ENCODE measurements around the gene SLC27A6.

The SLC27A6 gene

DNA sequence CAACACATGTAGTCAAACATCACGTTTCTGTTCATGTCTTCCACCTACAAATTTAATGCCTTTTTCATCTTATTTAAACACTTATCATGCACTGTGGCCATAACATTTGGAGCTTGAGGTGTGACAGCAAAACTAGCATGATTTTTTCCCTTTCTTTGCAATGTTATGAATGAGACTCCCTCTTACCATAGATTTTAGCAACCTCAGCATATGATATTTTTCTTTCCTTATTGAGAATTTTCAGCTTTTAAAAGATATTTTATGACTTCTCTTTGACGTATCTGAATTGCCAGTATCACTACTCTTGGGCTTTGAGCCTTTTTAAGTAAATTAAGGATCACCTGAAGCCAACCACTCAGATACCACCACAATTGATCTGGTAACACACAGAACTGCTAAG lies 96.6 kb downstream of the SLC27A6 start:
- in situ Hi-C loops (cut with MboI; ENCODE audit: low sequenced_read_pairs), result no loop called here

DNA sequence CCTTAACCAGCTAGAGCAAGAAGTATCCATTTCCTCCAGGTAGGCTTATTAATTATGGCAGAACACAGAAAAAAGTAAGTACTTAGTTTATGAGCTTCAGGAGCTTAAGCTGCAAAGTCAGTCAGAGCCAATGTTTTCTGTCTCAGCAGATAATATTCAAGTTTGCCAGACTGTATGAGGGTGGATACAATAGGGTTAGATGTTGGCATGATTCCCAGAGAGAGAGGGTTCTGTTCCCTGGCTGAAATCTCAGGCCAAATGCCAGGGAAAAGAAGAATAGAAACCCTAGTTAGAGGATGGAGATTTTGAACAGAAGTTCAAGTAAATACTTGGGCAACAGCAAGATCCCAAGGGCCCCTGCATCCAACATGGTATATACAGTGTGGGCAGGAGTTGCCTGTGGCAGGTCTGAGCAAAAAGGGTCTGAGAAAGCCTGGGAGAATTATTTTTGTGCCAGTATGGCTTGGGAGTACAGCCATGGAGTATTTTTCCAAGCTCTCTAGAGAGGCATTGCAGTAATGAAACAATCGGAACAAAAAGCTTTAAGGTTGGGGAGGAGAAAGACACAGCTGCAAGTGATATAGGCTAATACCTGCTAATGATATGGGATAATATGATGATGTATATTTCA lies 98.3 kb downstream of the SLC27A6 start:
- in situ Hi-C loops (cut with MboI; ENCODE audit: low sequenced_read_pairs), result no loop called here

DNA sequence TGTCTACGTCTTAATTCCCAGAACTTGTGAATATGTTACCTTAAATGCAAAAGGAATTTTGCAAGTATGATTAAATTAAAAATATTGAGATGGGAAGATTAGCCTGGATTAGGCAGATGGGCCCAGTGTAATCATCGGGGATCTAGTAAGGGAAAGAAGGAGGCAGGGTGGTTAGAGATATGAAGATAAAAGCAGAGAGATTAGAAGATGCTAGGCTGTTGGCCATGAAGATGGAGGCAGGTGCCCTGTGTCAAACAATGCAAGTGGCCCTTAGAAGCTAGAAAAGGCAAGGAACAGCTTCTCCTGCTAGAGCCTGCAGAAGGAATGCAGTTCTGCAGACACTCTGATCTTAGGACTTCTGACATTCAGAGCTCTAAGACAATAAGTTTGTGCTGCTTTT lies 100.4 kb downstream of the SLC27A6 start:
- in situ Hi-C loops (cut with MboI; ENCODE audit: low sequenced_read_pairs), result no loop called here

DNA sequence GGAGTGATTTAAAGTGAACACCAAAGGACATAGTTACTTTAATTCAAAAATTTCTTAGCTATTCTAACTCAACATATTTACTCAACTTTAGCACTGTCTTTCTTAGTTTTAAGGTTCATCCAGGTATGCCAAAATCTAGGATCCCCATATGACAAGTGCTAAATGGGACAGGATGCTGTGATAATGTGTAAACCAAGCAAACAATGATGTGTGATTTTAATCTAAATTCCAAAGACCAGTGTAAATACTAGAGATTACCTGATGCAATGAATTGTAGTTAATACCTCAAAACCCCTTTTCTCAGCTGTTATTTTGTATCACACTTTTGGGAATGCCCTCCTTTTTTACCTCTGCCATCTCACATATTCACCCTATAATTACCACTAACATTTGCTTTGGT lies 102.5 kb downstream of the SLC27A6 start:
- in situ Hi-C loops (cut with MboI; ENCODE audit: low sequenced_read_pairs), result no loop called here

DNA sequence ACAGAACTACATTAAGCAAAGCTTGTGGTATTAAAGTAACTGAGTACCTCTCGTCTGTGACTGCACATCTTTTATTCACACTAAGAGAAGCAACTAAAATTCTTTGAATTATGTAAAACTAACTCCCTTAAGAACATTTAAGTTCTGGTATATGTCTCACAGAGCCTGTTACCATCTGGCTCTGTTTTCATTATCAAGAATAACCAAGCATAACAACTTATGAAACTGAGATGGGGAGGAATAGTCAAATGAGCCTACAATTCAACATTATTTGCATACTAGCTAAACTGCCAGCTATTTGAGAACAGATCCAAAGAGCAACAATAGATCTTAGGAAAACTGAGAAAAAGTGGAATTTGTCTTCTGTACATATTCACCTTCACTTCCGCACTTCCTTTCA lies 104.0 kb downstream of the SLC27A6 start:
- in situ Hi-C loops (cut with MboI; ENCODE audit: low sequenced_read_pairs), result no loop called here

DNA sequence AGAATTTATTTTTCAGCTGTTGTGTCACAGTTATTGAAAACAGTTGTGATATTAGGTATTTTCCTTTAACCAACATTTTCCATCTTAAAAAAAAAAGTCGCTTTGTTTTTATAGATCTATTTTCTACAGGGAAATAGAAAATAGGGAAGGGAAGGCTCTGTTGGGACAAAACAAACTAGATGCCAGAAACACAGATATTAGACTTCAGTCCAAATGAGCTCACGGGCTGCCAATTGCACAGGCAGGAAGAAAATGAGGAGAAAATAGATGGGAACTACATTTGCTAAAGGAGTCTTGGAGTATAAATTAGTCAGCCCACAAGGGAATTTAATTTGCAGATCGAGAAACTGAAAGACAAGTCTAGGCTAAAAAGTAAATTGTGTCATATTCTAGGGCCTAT lies 107.8 kb downstream of the SLC27A6 start:
- in situ Hi-C loops (cut with MboI; ENCODE audit: low sequenced_read_pairs), result no loop called here

DNA sequence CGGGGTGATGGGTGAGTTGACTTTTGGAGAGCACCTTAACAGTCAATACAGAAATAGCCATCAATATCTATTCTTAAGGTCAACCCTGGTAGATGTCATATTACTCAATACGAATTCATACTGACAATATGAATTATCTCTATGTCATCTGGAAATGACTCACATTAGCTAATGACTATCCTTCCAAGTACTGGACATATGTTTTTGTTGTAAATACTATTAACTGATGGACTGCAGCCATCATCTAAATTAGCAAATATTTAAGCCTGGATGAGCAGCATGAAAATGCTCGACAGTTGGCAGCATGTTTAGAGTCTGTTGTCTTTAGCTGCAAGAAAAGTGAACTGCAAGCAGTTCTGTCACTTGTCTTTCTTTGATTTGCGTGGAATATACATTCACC lies 109.6 kb downstream of the SLC27A6 start:
- in situ Hi-C loops (cut with MboI; ENCODE audit: low sequenced_read_pairs), result no loop called here

DNA sequence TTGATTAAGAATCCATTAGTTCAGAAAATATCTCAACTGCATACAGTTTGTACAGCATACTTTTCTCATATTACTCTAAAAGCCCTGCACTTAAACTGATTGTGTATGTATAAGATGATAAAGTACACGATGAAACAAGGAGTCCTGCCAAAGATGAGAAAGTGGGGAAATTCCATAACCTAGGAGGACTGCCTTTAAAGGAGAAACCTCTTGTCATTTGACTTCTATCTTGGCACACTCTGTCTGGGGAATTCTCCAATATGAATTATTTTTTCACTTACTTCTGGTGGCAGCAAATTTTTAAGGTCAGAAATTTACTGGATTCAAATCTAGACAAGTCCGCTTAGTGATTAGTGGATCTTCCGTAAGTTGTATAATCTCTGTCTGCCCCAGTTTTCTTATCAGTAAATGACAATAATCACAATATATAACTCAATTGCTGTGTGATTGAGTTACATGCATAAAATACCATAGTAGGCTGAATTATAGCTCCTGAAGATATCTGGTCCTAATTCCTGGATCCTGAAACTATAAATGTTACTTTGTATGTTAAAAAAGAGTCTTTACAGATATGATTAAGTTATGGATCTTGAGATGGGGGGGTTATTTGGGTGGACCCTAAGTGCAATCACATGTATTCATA lies 112.3 kb downstream of the SLC27A6 start:
- in situ Hi-C loops (cut with MboI; ENCODE audit: low sequenced_read_pairs), result no loop called here

DNA sequence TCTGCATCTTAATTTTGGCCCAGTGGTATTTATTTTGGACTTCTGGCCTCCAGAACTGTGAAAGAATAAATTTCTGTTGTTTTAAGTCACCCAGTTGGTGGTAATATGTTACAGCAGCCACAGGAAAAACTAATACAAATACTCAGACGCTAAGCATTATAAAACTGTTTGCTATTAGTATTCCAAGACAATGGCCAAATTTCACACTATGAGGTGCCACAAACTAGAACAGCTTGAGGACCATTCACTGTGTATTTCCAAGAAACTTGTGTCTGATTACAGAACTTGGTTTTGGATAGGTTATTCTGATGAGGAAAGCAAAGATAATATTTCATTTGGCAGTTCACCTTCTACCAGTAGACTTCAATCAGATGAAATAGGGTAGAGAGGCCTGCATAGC lies 113.0 kb downstream of the SLC27A6 start:
- in situ Hi-C loops (cut with MboI; ENCODE audit: low sequenced_read_pairs), result no loop called here

DNA sequence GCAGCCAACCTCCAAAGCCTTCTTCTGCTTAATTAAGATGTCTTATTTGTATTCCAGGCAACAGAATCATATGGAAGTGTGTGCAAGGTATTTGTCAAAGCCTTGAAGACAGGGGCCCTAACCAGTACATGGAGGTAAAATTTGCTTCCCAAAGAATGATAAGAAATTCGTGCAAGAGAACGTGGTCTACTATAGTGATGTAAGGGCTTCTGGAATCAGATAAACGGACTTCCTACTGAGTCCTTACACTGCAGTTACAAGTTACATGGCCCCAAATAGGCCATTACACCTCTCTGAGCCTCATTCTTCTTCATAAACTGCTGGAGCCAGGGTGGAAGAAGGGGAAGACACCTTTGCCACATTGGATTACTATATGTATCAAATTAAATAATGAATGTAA lies 113.4 kb downstream of the SLC27A6 start:
- in situ Hi-C loops (cut with MboI; ENCODE audit: low sequenced_read_pairs), result no loop called here

DNA sequence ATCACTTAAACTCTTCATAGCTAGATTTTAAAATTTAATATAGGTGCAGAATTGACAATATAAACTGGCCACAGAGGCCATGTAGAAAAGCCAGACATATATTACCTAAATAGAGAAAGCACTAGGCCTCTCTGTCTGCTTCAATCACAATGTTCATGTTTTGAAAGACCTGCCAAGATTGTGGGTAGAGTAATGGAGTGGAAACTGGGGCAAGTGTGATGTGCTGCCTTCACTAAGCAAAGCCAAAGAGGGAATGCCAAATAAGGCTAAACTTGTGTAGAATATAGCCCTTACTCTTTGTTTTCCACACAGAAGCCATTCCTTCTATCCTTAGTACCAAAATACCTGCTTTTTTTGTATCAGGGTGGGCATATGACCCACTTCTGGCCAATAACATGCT lies 114.2 kb downstream of the SLC27A6 start:
- in situ Hi-C loops (cut with MboI; ENCODE audit: low sequenced_read_pairs), result no loop called here

DNA sequence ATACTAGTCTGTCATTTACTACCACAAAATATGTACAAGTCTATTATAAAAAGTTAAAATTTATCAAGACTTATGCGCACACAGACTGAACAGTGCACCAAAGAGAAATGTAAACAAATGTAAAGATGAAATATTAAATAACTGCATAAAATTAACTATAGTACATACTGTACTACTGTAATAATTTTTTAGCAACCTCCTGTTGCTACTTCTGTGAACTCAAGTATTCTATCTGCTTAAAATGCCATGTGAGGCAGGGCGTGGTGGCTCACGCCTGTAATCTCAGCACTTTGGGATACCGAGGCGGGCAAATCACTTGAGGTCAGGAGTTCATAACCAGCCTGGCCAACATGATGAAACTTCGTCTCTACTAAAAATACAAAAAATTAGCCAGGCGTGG lies 115.5 kb downstream of the SLC27A6 start:
- in situ Hi-C loops (cut with MboI; ENCODE audit: low sequenced_read_pairs), result no loop called here

DNA sequence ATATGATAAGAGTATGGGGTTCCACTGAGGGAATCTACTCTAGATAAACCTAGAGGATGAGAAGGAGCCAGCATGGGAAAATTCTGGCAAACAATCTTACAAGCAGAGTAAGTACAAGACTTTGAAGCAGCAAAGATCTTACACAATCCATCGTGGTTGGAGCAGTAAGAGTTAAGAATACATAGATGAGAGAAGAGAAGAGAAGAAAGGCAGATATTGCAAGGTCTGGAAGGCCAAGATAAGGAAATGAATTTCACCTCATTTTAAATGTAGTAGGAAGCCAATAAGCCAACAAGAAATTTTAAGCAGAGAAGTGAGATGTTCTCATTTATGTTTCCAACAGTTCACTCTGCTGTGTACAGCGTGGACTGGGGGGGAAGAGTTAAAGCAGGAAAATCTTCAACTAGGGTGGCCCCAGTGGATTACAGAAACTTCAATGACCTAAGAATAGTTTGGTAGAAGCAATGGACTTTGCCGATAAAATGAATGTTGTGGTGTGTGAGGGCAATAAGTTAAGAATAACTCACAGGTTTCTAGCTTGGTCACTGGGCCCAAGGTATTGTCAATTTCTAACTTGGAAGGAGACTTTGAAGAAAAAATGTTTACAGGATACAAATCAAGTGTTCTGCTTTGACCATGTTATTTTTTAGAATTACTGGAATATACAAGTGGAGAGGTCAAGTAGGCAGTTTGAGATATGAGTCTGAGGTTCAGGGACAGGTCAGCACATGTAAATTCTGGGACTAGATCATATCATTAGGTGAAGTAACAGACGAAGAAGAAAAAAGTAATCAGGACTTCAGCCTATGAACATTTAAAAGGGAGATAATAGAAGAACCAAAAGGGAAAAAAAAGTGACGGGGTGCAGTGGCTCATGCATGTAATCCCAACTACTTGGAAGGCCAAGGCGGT lies 117.2 kb downstream of the SLC27A6 start:
- in situ Hi-C loops (cut with MboI; ENCODE audit: low sequenced_read_pairs), result no loop called here
